Endothelial cell of umbilical vein (primary cell): ENCODE data around the gene HSBP1. TPM values are rescaled to one million over a fixed set of nuclear protein-coding genes. Genes with fewer than 3 reads are reported as not detected.

ENCODE experiments used
- BruUV-seq: library from RNA; stranded (reverse); fragments of 400-500 nt; replicated peaks from 2 replicates; lab custom pipeline; 2021; lab: Mats Ljungman, UMichigan
- CTCF ChIA-PET: fragments of 300-600, 350-600 bp; sonication (Branson Sonifier 250); formaldehyde crosslinking; loops from one replicate; lab custom pipeline; 2021; ENCODE audit warnings: antibody characterized with exemption, inconsistent platforms; lab: Charles Lee
- POLR2A ChIA-PET: fragments of 300-600, 350-600 bp; sonication (Branson Sonifier 250); formaldehyde crosslinking; loops from one replicate; lab custom pipeline; 2021; ENCODE audit warnings: antibody characterized with exemption, inconsistent platforms; lab: Charles Lee
- DNase-seq: peaks from one replicate; pipeline ENCODE4 v3.0.0-alpha.2; 2011; ENCODE audit warnings: low read depth, low spot score
- FAIRE-seq: peaks from 2 replicates; lab custom pipeline; 2011; peaks lifted over from hg19 to GRCh38; lab: Jason Lieb, UNC
- H2AFZ ChIP-seq: 2 replicates; pipeline ENCODE4 v1.6.0; 2012; ENCODE audit warnings: low read depth, low read length, control low read depth, inconsistent platforms
- H3K27ac ChIP-seq: 2 replicates; pipeline ENCODE4 v1.5.1; 2011; ENCODE audit warnings: low read depth, mild to moderate bottlenecking, control low read depth, low read length, moderate library complexity; ENCODE audit not compliant: insufficient read depth
- H3K27me3 ChIP-seq, 2 experiments: 2 replicates each; pipeline versions ENCODE4 v1.6.0 to v1.6.1; 2011; ENCODE audit warnings: low read length in 2 of 2, mixed read lengths in 1 of 2; ENCODE audit not compliant: control insufficient read depth in 2 of 2, insufficient read depth in 2 of 2
- H3K36me3 ChIP-seq, 2 experiments: 2 replicates in 1 of 2; 3 replicates in 1 of 2; pipeline ENCODE4 v1.5.1; 2011; ENCODE audit warnings: low read length in 2 of 2, mild to moderate bottlenecking in 1 of 2, moderate library complexity in 1 of 2; ENCODE audit not compliant: control insufficient read depth in 2 of 2, insufficient read depth in 2 of 2; ENCODE audit errors: extremely low read depth in 1 of 2
- H3K4me1 ChIP-seq: 3 replicates; pipeline ENCODE4 v1.5.1; 2011; ENCODE audit warnings: mild to moderate bottlenecking, low read length; ENCODE audit not compliant: control insufficient read depth, insufficient read depth; ENCODE audit errors: extremely low read depth
- H3K4me2 ChIP-seq: 2 replicates; pipeline ENCODE4 v1.6.1; 2011; ENCODE audit warnings: low read length, control low read depth, mixed read lengths; ENCODE audit not compliant: insufficient read depth
- H3K4me3 ChIP-seq, 3 experiments: fragments of 200-600 bp in 1 of 3; sonication (generic), shearing (Covaris generic) in 1 of 3; replicated peaks in 1 of 3; 2 replicates each; pipeline ENCODE4 v1.5.1; 2011 to 2016; ENCODE audit warnings: control low read depth in 3 of 3, low read length in 3 of 3, mild to moderate bottlenecking in 2 of 3, inconsistent platforms in 1 of 3, low read depth in 1 of 3, moderate library complexity in 1 of 3; ENCODE audit not compliant: insufficient read depth in 1 of 3
- H3K79me2 ChIP-seq: 2 replicates; pipeline ENCODE4 v1.6.0; 2012; ENCODE audit warnings: low read length, inconsistent platforms; ENCODE audit not compliant: control insufficient read depth, insufficient read depth
- H3K9ac ChIP-seq: replicated peaks from 2 replicates; pipeline ENCODE3; 2011; ENCODE audit warnings: low read length, control low read depth; ENCODE audit not compliant: insufficient read depth; ENCODE audit errors: extremely low read depth
- H3K9me1 ChIP-seq: replicated peaks from 3 replicates; pipeline ENCODE4 v1.6.0; 2011; ENCODE audit warnings: mild to moderate bottlenecking, low read length; ENCODE audit not compliant: control insufficient read depth, insufficient read depth; ENCODE audit errors: extremely low read depth
- H3K9me3 ChIP-seq: replicated peaks from 2 replicates; pipeline ENCODE4 v1.5.1; 2012; ENCODE audit warnings: low read length, inconsistent platforms; ENCODE audit not compliant: control insufficient read depth, insufficient read depth
- H4K20me1 ChIP-seq: replicated peaks from 2 replicates; pipeline ENCODE3; 2011; ENCODE audit warnings: mild to moderate bottlenecking, low read length; ENCODE audit not compliant: control insufficient read depth, insufficient read depth; ENCODE audit errors: extremely low read depth
- EZH2 ChIP-seq: IDR thresholded peaks from 2 replicates; pipeline ENCODE4 v1.6.1; 2012; ENCODE audit warnings: borderline replicate concordance, low read depth, mild to moderate bottlenecking, moderate library complexity, low read length, inconsistent platforms; ENCODE audit not compliant: severe bottlenecking
- FOS ChIP-seq: IDR thresholded peaks from 2 replicates; pipeline ENCODE4 v1.6.1; 2011; ENCODE audit warnings: mild to moderate bottlenecking, low read length, moderate library complexity, borderline replicate concordance; ENCODE audit not compliant: insufficient read depth
- GATA2 ChIP-seq: IDR thresholded peaks from 2 replicates; pipeline ENCODE4 v1.7.0; 2011; ENCODE audit warnings: low read depth, mild to moderate bottlenecking, moderate library complexity, mixed read lengths, low read length; ENCODE audit not compliant: insufficient read length, insufficient read depth
- JUN ChIP-seq: IDR thresholded peaks from 2 replicates; pipeline ENCODE4 v1.6.1; 2011; ENCODE audit warnings: borderline replicate concordance, low read depth; ENCODE audit not compliant: insufficient read length, insufficient read depth
- POLR2AphosphoS5 ChIP-seq: IDR thresholded peaks from 2 replicates; pipeline ENCODE4 v1.6.1; 2012; ENCODE audit warnings: low read depth, mild to moderate bottlenecking, control low read depth, low read length, moderate library complexity; ENCODE audit not compliant: insufficient read depth
- dilution Hi-C: fragments of 300-500 bp; cut with MboI; formaldehyde crosslinking; loops from one replicate; pipeline ENCODE4 v1.15.0; 2019; ENCODE audit warnings: low sequenced_read_pairs; ENCODE audit not compliant: extremely low pct_ligation_motif_present
- intact Hi-C: fragments of 100-400 bp; cut with micrococcal nuclease; formaldehyde crosslinking; loops from one replicate; pipeline ENCODE4 v1.10.0; 2022
- polyA plus RNA-seq, 4 experiments: library from polyadenylated mRNA; depleted of rRNA in 3 of 4; stranded (reverse) in 3 of 4; unstranded in 1 of 4; fragments of >200 nt; gene quantifications; 2 replicates each; pipeline versions ENCODE4 v1.2.1 to v1.2.3, GENCODE V29; 2011 to 2012; ENCODE audit warnings: missing spikeins in 1 of 4
- total RNA-seq: library from RNA; stranded (reverse); gene quantifications from 2 replicates; pipeline ENCODE4 v1.2.3, GENCODE V29; 2021
- TF ChIP-seq, protein P1 (sequence below), 2 donors: IDR thresholded peaks; 1 replicate in 1 of 2; 2 replicates in 1 of 2; pipeline ENCODE4 v1.5.1; 2011; ENCODE audit warnings: low read length in 2 of 2, mild to moderate bottlenecking in 2 of 2, moderate library complexity in 2 of 2, control low read depth in 1 of 2, inconsistent platforms in 1 of 2, low read depth in 1 of 2; ENCODE audit not compliant: insufficient read depth in 1 of 2; ENCODE audit errors: extremely low read depth in 1 of 2

Gene HSBP1
- total and polyA plus RNA-seq, 2 donors (not counting 3 experiments of a cell fraction or from before 2014, with no cell fraction given): 40.8 to 136 TPM

DNA sequence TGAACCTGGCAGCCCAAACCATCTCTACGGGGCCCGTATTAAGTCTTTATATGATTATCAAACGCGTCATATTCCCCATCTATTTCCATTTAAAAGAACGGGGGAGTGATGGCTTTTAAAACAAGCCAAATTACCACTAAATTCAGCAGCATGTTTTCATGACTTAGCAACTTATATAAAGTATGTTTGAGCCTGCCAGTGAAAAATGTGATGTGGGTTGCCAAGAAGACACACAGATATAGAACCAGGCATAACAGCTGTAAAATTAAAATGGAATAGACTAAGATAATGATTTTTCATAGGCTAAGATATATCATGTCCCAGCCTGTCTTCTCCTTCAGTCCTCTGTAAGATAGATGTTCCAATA lies 44.8 kb upstream of the HSBP1 start:
- no TSS peak for BruUV-seq
- H3K4me3 ChIP-seq: no peak overlapping the region
- dilution Hi-C loops (no loop called here), intact Hi-C loops (no loop called here)
- FAIRE-seq (no peak), DNase-seq (no peak)
- no peak overlapping the region for H3K9ac ChIP-seq
- no peaks in the 10 kb centered on the region for H4K20me1 ChIP-seq
- H3K4me1 ChIP-seq: no peaks in the 10 kb centered on the region
- H3K27ac ChIP-seq: no peak overlapping the region
- H3K36me3 ChIP-seq: no peaks in the 10 kb centered on the region
- CTCF ChIA-PET: no interaction called here
- H3K27me3 ChIP-seq: no peaks in the 10 kb centered on the region
- TF ChIP-seq, protein P1, sequence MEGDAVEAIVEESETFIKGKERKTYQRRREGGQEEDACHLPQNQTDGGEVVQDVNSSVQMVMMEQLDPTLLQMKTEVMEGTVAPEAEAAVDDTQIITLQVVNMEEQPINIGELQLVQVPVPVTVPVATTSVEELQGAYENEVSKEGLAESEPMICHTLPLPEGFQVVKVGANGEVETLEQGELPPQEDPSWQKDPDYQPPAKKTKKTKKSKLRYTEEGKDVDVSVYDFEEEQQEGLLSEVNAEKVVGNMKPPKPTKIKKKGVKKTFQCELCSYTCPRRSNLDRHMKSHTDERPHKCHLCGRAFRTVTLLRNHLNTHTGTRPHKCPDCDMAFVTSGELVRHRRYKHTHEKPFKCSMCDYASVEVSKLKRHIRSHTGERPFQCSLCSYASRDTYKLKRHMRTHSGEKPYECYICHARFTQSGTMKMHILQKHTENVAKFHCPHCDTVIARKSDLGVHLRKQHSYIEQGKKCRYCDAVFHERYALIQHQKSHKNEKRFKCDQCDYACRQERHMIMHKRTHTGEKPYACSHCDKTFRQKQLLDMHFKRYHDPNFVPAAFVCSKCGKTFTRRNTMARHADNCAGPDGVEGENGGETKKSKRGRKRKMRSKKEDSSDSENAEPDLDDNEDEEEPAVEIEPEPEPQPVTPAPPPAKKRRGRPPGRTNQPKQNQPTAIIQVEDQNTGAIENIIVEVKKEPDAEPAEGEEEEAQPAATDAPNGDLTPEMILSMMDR (IDR thresholded peaks at IDR 0.05; ENCODE audit: extremely low read depth in 1 of 2, insufficient read depth in 1 of 2, low read depth in 1 of 2, low read length in 2 of 2): no peak
- TF ChIP-seq GATA2: no peak
- H3K9me3 ChIP-seq: no peaks in the 10 kb centered on the region
- H3K79me2 ChIP-seq: no peaks in the 10 kb centered on the region
- H2AFZ ChIP-seq: no peak overlapping the region
- no peaks in the 10 kb centered on the region for H3K9me1 ChIP-seq
- no peak overlapping the region for H3K4me2 ChIP-seq
- POLR2A ChIA-PET: no interaction called here

DNA sequence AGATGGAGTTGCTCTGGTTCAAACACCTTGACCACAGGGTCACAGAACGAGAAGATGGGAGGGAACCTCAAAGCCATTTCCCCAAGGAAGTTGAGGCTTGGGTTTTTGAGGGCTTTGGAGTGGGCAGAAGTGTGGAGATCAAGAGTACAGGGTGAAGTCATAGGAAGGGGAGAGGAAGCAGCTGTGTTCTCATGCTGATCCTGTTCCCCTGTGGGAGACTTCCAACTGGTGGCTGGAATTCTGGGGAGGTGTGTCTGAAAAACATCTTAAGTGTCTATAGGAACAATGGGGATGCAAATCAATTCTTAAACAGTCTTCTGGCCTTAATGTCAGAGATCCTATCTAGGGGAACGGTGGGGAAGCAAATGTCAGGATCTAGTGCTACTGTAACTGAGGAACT lies 38.8 kb upstream of the HSBP1 start:
- H3K27me3 ChIP-seq: no peaks in the 10 kb centered on the region
- H3K79me2 ChIP-seq: no peaks in the 10 kb centered on the region
- intact Hi-C loops: no loop called here
- no peak overlapping the region for H3K4me3 ChIP-seq
- no peak overlapping the region for H3K9ac ChIP-seq
- BruUV-seq: no TSS peak
- POLR2A ChIA-PET: no interaction called here
- no peak overlapping the region for H3K4me2 ChIP-seq
- H3K36me3 ChIP-seq: no peaks in the 10 kb centered on the region
- no peaks in the 10 kb centered on the region for H3K9me3 ChIP-seq
- dilution Hi-C loops: no loop called here
- no peaks in the 10 kb centered on the region for H3K9me1 ChIP-seq
- no peaks in the 10 kb centered on the region for H4K20me1 ChIP-seq
- peaks cover 12% of the 10 kb centered on the region for H3K4me1 ChIP-seq
- CTCF ChIA-PET: no interaction called here
- no peak overlapping the region for H2AFZ ChIP-seq
- peak overlapping the region; percentile 10 for H3K27ac ChIP-seq
- FAIRE-seq (peak; percentile 18), DNase-seq (peak; percentile 52)
- TF ChIP-seq POLR2AphosphoS5: no peak
- TF ChIP-seq EZH2: no peak
- TF ChIP-seq JUN: peak; percentile 41
- TF ChIP-seq FOS: peak; percentile 14
